ENCODE measurements around the gene HOXA5. TPM values are rescaled to one million over a fixed set of nuclear protein-coding genes. Genes with fewer than 3 reads are reported as not detected.

HOXA5 gene
- total and polyA plus RNA-seq, 10 of the 15 experiments (the other 5 are each of a cell fraction or from before 2014, with no cell fraction given) = 0.05 to 0.13 TPM; not detected in 8

- H3K36me3 ChIP-seq (ENCODE audit: control insufficient read depth in 2 of 2, insufficient read depth in 2 of 2, low read length in 1 of 2) = no peaks in the 10 kb centered on the region
- H3K9me3 ChIP-seq (replicated peaks; ENCODE audit: control insufficient read depth, insufficient read depth, low read length) = no peaks in the 10 kb centered on the region; the same call in 2 of the 3 replicates
- POLR2A ChIA-PET = no interaction called here
- H3K4me1 ChIP-seq (ENCODE audit: control insufficient read depth, insufficient read depth, low read length) = no peaks in the 10 kb centered on the region
- intact Hi-C loops (cut with micrococcal nuclease; ENCODE audit: unreplicated experiment) = no loop called here
- peaks cover 14 to 22% of the 10 kb centered on the region in 2 experiments for H3K27me3 ChIP-seq (replicated peaks in 1 of 2; ENCODE audit: control insufficient read depth in 2 of 2, insufficient read depth in 2 of 2, low read length in 1 of 2)
- CTCF ChIA-PET = interaction anchor here (2.0 kb wide), 1 partner anchor 1284 kb away, joined by 4 read pairs; no protein-coding TSS in a partner anchor
- no peaks in the 10 kb centered on the region for H3K79me2 ChIP-seq (ENCODE audit: control insufficient read depth, insufficient read depth, low read length)
- no peak overlapping the region for H3K9ac ChIP-seq (ENCODE audit: control insufficient read depth, insufficient read depth, low read length)
- DNase-seq (ENCODE audit: low read depth, low spot score) (no peak), ATAC-seq (no peak), FAIRE-seq (no peak)
- in situ Hi-C loops (cut with MboI) = no loop called here
- H4K20me1 ChIP-seq (ENCODE audit: control insufficient read depth, insufficient read depth) = no peaks in the 10 kb centered on the region
- H3K4me3 ChIP-seq = no peak overlapping the region
- H3K4me2 ChIP-seq (ENCODE audit: control insufficient read depth, insufficient read depth) = no peak overlapping the region
- no peak overlapping the region for H2AFZ ChIP-seq (ENCODE audit: control insufficient read depth, low read depth, low read length)
- SMC1A ChIA-PET (ENCODE audit: uncharacterized antibody, unreplicated experiment) = no interaction called here
- no peak for TF ChIP-seq ATF3 (IDR thresholded peaks at IDR 0.05; ENCODE audit: borderline replicate concordance, extremely low read depth, low read depth, low read length)
- TF ChIP-seq SUPT20H (IDR thresholded peaks at IDR 0.05; ENCODE audit: borderline replicate concordance, control insufficient read depth, low read depth, low read length) = no peak
- TF ChIP-seq E2F8 (IDR thresholded peaks at IDR 0.05; ENCODE audit: low read depth, partially characterized antibody) = no peak
- no peak for TF ChIP-seq SREBF1 (IDR thresholded peaks at IDR 0.05; ENCODE audit: low read length)
- no peak for TF ChIP-seq ETV6 (conservative IDR thresholded peaks at IDR 0.05 in 1 of 2, IDR thresholded peaks at IDR 0.05 in 1 of 2; ENCODE audit: borderline replicate concordance in 1 of 2, low read depth in 1 of 2)
- no peak for TF ChIP-seq FOS (IDR thresholded peaks at IDR 0.05; ENCODE audit: borderline replicate concordance, extremely low read depth, insufficient read length)
- TF ChIP-seq MYC (IDR thresholded peaks at IDR 0.05; ENCODE audit: insufficient read depth, insufficient read length, insufficient replicate concordance, low read length, severe bottlenecking) = no peak
- no peak for TF ChIP-seq BRCA1 (IDR thresholded peaks at IDR 0.05; ENCODE audit: low read depth, low read length)
- no peak for TF ChIP-seq ASH2L (IDR thresholded peaks at IDR 0.05; ENCODE audit: borderline replicate concordance, low read depth)
- TF ChIP-seq ZBTB11 (CRISPR knock-in tag; IDR thresholded peaks at IDR 0.05) = no peak
- TF ChIP-seq EED (IDR thresholded peaks at IDR 0.05; ENCODE audit: low read depth) = no peak
- no peak for TF ChIP-seq CEBPB (IDR thresholded peaks at IDR 0.05; ENCODE audit: borderline replicate concordance in 1 of 2, low read depth in 2 of 2, low read length in 2 of 2)
- no peak for TF ChIP-seq NR2C2 (IDR thresholded peaks at IDR 0.05; ENCODE audit: borderline replicate concordance, control insufficient read depth, insufficient read length, low read depth)
- no peak for TF ChIP-seq IKZF1 (conservative IDR thresholded peaks at IDR 0.05)
- TF ChIP-seq SIX5 (IDR thresholded peaks at IDR 0.05; ENCODE audit: low read depth, low read length, severe bottlenecking) = no peak
- TF ChIP-seq SIN3A (IDR thresholded peaks at IDR 0.05; ENCODE audit: low read depth, low read length) = no peak
- TF ChIP-seq CBX5 (IDR thresholded peaks at IDR 0.05; ENCODE audit: low read depth) = no peak
- no peak for TF ChIP-seq ZNF622 (IDR thresholded peaks at IDR 0.05)
- no peak for TF ChIP-seq CBX3 (IDR thresholded peaks at IDR 0.05; ENCODE audit: borderline replicate concordance, low read depth)
- RAD21 ChIA-PET (ENCODE audit: unreplicated experiment) = no interaction called here
- no peak overlapping the region for H3K27ac ChIP-seq (ENCODE audit: control insufficient read depth, insufficient read depth)
- WGBS (ENCODE audit: insufficient coverage, insufficient replicate concordance, low lambda C conversion rate, missing lambda C conversion rate) = 57% methylated on average over 6 of the region's 6 CpGs
- no TSS peak for BruUV-seq (replicated peaks)
Measured at GRCh38 chr7:27178366-27178765, 34.9 kb upstream of the HOXA5 start.
